RKO (cell line): Measurements from ENCODE around the gene BOLA1.
A peak's percentile ranks its signal among the peaks of the same experiment; 100 is the strongest.
"Not testable (repeated sequence)": the region's sequence is repeated elsewhere in the genome, so short reads cannot be mapped to it uniquely, and the experiment has no call there.

Source experiments
- DNase-seq: peaks from one replicate; pipeline ENCODE4 v3.0.0-alpha.2; 2016; ENCODE audit warnings: low spot score

The BOLA1 gene

GRCh38 chr1:149931212-149931790 lies 31.9 kb downstream of the BOLA1 start:
- no peak for DNase-seq

DNA sequence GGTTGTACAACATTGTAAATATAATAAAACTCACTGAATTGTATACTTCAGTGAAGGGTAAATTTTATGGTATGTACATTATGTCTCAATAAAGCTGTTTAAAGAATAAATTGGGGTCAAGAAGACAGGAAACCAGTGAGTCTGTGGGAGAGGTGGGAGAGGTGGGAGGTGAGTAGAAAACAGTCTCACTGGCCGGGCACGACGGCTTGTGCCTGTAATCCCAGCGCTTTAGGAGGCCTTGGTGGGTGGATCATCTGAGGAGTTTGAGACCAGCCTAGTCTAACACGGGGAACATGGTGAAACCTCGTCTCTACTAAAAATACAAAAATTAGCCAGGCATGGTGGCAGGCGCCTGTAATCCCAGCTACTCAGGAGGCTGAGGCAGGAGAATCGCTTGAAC lies 33.1 kb downstream of the BOLA1 start:
- no peak for DNase-seq

GRCh38 chr1:149933208-149933607 lies 33.8 kb downstream of the BOLA1 start:
- no peak for DNase-seq

- DNase-seq: no peak
Measured at GRCh38 chr1:149934356-149934755, 35.0 kb downstream of the BOLA1 start.

DNA sequence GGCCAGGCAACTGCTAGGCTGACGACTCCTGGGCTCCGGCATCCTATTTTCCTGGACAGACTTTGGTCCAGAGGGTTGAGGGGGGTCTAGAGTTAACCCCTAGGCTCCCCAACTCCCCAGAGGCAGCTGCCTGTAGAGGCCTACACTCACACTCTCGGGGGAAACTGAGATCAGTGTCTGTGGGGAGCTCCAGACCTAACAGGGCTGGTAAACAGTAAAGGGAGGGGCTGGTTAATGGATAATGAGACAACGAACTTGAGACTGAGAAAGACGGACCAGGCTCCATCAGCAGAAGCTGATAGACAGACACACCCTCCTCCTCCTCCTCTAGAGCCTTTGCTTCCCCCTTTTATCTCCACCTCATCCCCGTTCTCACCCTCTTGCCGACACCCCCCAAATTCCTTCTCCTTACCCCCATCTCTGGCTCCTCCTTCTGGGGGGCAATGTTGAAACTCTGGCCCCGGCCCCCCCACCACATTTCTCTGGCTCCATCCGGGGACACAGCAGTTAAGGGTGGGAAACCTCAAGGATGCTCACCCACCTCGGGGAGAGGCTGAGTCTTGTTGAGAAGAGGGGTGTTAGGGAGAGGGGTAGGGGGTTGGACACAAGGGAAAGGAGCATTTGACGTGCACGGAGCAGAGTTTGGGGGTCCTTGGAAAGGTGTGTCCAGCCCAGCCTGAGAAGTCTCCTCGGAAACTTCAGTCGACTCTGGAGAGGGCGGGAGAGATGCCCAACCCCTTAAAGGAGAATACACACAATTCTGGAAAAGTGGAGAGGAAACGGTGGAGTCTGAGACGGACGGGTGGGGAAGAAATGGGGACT lies 37.0 kb downstream of the BOLA1 start, which contains the start of gene MTMR11:
Gene MTMR11 (minus strand): TSS at position 710 of the 822 bp plus-strand sequence. CDS start 232 bp downstream, at position 478.
- peak; percentile 66 for DNase-seq

DNA sequence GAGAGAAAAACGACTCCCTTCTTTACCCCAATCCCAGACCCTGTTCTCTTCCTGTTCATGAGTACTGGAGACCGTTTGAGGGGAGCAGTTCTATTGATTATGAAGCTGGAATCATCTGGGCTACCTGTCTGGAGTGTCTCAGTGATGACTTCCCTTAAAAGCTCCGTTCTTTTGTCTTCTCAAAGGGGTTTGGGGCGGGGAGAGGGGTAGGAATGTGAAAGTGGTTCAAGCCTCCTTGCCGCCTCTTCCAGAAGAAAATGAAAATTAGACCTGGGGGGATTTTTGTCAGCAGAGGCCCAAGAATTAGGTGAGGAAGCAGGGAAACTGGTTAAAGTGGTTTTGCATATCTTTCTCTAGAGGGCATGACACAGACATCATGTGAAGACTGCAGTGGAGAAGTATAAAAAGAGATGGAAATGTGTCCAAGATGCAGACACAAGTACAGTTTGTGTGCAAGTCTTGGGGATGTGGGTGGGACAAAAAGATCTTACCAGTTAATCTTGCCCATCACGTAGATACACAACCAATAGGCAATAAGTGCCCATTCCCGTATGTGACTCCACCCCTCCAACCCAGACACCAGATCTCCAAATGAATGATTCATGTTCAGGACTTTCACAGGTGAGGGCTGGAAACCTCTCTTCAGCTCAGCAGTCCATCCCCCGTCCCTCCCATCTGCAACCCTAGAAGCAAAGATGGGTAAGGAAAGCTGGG lies 37.8 kb downstream of the BOLA1 start:
- DNase-seq: peak; percentile 44

- DNase-seq: no peak
Measured at GRCh38 chr1:149937759-149938158, 38.4 kb downstream of the BOLA1 start.

- not testable (repeated sequence) for DNase-seq
Measured at GRCh38 chr1:149938668-149939003, 39.3 kb downstream of the BOLA1 start.

GRCh38 chr1:149940427-149940826 lies 41.1 kb downstream of the BOLA1 start:
- DNase-seq: no peak

- no peak for DNase-seq
Measured at GRCh38 chr1:149942207-149942606, 42.8 kb downstream of the BOLA1 start.

DNA sequence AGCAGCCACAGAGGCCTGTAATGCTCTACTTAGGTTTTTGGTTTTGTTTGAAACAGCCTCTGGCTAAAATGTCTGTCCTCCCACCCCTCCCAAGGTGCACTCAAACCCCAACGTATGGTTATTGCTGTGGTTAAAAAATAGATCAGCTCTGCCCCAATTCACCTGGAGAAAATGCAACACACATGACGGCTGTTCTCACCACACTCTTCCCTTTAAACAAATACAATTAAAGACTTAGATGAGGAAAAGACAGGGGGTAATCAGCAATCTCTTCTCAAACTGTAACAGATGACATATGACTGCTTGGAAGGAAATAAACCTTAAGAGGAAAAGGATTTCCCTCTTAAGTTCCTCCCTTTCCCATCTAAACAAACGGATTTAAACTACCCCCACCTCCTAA lies 43.5 kb downstream of the BOLA1 start:
- no peak for DNase-seq

DNA sequence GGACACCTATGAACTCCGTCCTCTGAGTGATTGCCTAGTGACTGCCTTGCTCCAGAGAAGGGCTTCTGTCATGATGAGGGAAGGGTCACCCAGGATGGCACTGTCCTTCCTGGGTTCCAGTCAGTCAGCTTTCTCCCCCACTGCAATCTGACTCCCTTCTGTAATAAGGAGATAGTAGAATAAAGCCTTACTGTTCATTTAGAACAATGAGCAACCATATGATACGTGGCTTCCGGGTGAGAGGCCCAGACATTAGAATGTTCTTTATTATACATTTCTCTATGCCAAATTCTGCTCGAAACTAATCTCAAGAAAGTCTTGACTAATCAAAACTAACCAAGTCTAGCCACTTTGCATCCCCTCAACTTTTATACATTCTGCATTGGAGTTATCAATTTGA lies 45.8 kb downstream of the BOLA1 start:
- no peak for DNase-seq

DNA sequence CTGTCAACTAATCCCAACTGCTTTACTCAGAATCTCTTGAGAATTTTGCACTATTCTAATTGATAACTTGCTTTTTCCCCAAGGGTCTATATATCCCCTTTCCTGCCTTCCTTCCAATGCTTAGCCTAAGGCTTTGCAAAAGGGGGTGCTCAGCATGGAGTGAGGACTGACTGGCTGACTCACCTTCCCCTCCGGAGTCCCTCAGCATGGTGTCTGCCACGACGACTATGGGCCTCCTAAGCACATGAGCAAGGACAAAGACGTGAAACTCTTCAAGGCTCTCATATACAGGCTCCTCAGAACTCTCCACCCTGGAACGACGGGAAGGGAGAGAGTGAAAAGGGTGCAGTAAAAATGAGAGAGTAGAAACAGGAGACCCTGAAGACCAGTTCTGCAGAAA lies 50.5 kb downstream of the BOLA1 start:
- no peak for DNase-seq
